ENCODE results near the gene TEC. TPM values are rescaled to one million over a fixed set of nuclear protein-coding genes. Genes with fewer than 3 reads are reported as not detected.
"Not testable (repeated sequence)": the region's sequence is repeated elsewhere in the genome, so short reads cannot be mapped to it uniquely, and the experiment has no call there.

The TEC gene
- total and polyA plus RNA-seq, 2 experiments from 2014 or later: not detected

GRCh38 chr4:48290146-48290772 is 20.6 kb upstream of the TEC start:
- Histone ChIP-seq H3K9me3 (ENCODE audit: low read depth) (no peaks in the 10 kb centered on the region), H3F3A (ENCODE audit: insufficient read depth) (no peaks in the 10 kb centered on the region), H3K9ac (no peak overlapping the region), H3K9me2 (ENCODE audit: insufficient read depth) (no peaks in the 10 kb centered on the region), H3K27ac (no peak overlapping the region), H3K4me1 (ENCODE audit: insufficient read depth) (0 out of 2 replicates have a peak, but pooled peaks cover under 1% of the 10 kb centered on the region), H4K20me1 (ENCODE audit: insufficient read depth) (no peaks in the 10 kb centered on the region), H3K27me3 (replicated peaks; ENCODE audit: insufficient read depth) (0 out of 2 replicates have a peak, but pooled peaks cover 5% of the 10 kb centered on the region), H3K4me3 (no peak overlapping the region), H3K36me3 (ENCODE audit: low read depth) (no peaks in the 10 kb centered on the region), H3K4me2 (ENCODE audit: unreplicated experiment) (no peak overlapping the region), H2AFZ (no peak overlapping the region), H3K79me2 (ENCODE audit: insufficient read depth) (no peaks in the 10 kb centered on the region)
- peak; percentile 52 for DNase-seq
- WGBS, 2 experiments (ENCODE audit: low coverage in 1 of 2, low lambda C conversion rate in 2 of 2, missing lambda C conversion rate in 2 of 2): 20 to 23% methylated on average over 5 of the region's 5 CpGs
- TF ChIP-seq EZH2phosphoT487 (IDR thresholded peaks at IDR 0.05; ENCODE audit: insufficient read depth, low read depth): no peak
- no peak for TF ChIP-seq EZH2 (IDR thresholded peaks at IDR 0.05; ENCODE audit: insufficient read depth, poor library complexity, severe bottlenecking)
- in situ Hi-C loops (cut with MboI): no loop called here

- WGBS, 2 experiments (ENCODE audit: low coverage in 1 of 2, low lambda C conversion rate in 2 of 2, missing lambda C conversion rate in 2 of 2): 84 to 86% methylated on average over 2 of the region's 2 CpGs
- H3K27ac ChIP-seq; H3F3A ChIP-seq (ENCODE audit: insufficient read depth); H3K36me3 ChIP-seq (ENCODE audit: low read depth); H3K4me1 ChIP-seq (ENCODE audit: insufficient read depth); H3K9me2 ChIP-seq (ENCODE audit: insufficient read depth); H2AFZ ChIP-seq; H4K20me1 ChIP-seq (ENCODE audit: insufficient read depth); H3K9me3 ChIP-seq (ENCODE audit: low read depth); H3K4me2 ChIP-seq (ENCODE audit: unreplicated experiment); in situ Hi-C loops (cut with MboI); H3K9ac ChIP-seq; H3K4me3 ChIP-seq; H3K79me2 ChIP-seq (ENCODE audit: insufficient read depth); DNase-seq: not testable (repeated sequence)
- peaks cover 20% of the 10 kb centered on the region for H3K27me3 ChIP-seq (replicated peaks; ENCODE audit: insufficient read depth)
Observed at GRCh38 chr4:48286060-48286459, 16.4 kb upstream of the TEC start.

- H3K4me3 ChIP-seq; H3K9me3 ChIP-seq (ENCODE audit: low read depth); H3K36me3 ChIP-seq (ENCODE audit: low read depth); DNase-seq; H2AFZ ChIP-seq; H3K9me2 ChIP-seq (ENCODE audit: insufficient read depth); H3K4me1 ChIP-seq (ENCODE audit: insufficient read depth); in situ Hi-C loops (cut with MboI); H3F3A ChIP-seq (ENCODE audit: insufficient read depth); H3K9ac ChIP-seq; H3K4me2 ChIP-seq (ENCODE audit: unreplicated experiment); H3K79me2 ChIP-seq (ENCODE audit: insufficient read depth); H4K20me1 ChIP-seq (ENCODE audit: insufficient read depth); H3K27ac ChIP-seq: not testable (repeated sequence)
- H3K27me3 ChIP-seq (replicated peaks; ENCODE audit: insufficient read depth): peaks cover 20% of the 10 kb centered on the region
- 48 to 51% methylated on average over 5 of the region's 5 CpGs for WGBS, 2 experiments (ENCODE audit: low coverage in 1 of 2, low lambda C conversion rate in 2 of 2, missing lambda C conversion rate in 2 of 2)
Observed at GRCh38 chr4:48285640-48286039, 16.0 kb upstream of the TEC start.

GRCh38 chr4:48275686-48276085 is 6.0 kb upstream of the TEC start:
- Histone ChIP-seq H3K9me2 (ENCODE audit: insufficient read depth) (no peaks in the 10 kb centered on the region), H3K4me1 (ENCODE audit: insufficient read depth) (no peaks in the 10 kb centered on the region), H3F3A (ENCODE audit: insufficient read depth) (no peaks in the 10 kb centered on the region), H3K79me2 (ENCODE audit: insufficient read depth) (no peaks in the 10 kb centered on the region), H2AFZ (no peak overlapping the region), H3K4me3 (no peak overlapping the region), H3K36me3 (ENCODE audit: low read depth) (no peaks in the 10 kb centered on the region), H3K9ac (no peak overlapping the region), H3K27me3 (replicated peaks; ENCODE audit: insufficient read depth) (no peaks in the 10 kb centered on the region), H3K9me3 (ENCODE audit: low read depth) (no peaks in the 10 kb centered on the region), H3K4me2 (ENCODE audit: unreplicated experiment) (no peak overlapping the region), H4K20me1 (ENCODE audit: insufficient read depth) (no peaks in the 10 kb centered on the region), H3K27ac (no peak overlapping the region)
- in situ Hi-C loops (cut with MboI): no loop called here
- TF ChIP-seq EZH2phosphoT487 (IDR thresholded peaks at IDR 0.05; ENCODE audit: insufficient read depth, low read depth) (no peak), EZH2 (IDR thresholded peaks at IDR 0.05; ENCODE audit: insufficient read depth, poor library complexity, severe bottlenecking) (no peak)
- DNase-seq: no peak
- WGBS, 2 experiments (ENCODE audit: low coverage in 1 of 2, low lambda C conversion rate in 2 of 2, missing lambda C conversion rate in 2 of 2): 66 to 70% methylated on average over 2 of the region's 2 CpGs

GRCh38 chr4:48275247-48275646 is 5.6 kb upstream of the TEC start:
- Histone ChIP-seq H3K4me3 (no peak overlapping the region), H3K4me1 (ENCODE audit: insufficient read depth) (no peaks in the 10 kb centered on the region)
- WGBS, 2 experiments (ENCODE audit: low coverage in 1 of 2, low lambda C conversion rate in 2 of 2, missing lambda C conversion rate in 2 of 2): 40 to 51% methylated on average over 3 of the region's 3 CpGs

More at GRCh38 chr4:48275247-48275646, 5.6 kb upstream of the TEC start:
- Histone ChIP-seq H3K9me3 (ENCODE audit: low read depth) (no peaks in the 10 kb centered on the region), H4K20me1 (ENCODE audit: insufficient read depth) (no peaks in the 10 kb centered on the region), H3K79me2 (ENCODE audit: insufficient read depth) (no peaks in the 10 kb centered on the region), H3K36me3 (ENCODE audit: low read depth) (no peaks in the 10 kb centered on the region), H3K9ac (no peak overlapping the region), H3K4me2 (ENCODE audit: unreplicated experiment) (no peak overlapping the region), H3K27me3 (replicated peaks; ENCODE audit: insufficient read depth) (no peaks in the 10 kb centered on the region), H3K9me2 (ENCODE audit: insufficient read depth) (no peaks in the 10 kb centered on the region), H3K27ac (no peak overlapping the region), H3F3A (ENCODE audit: insufficient read depth) (no peaks in the 10 kb centered on the region), H2AFZ (no peak overlapping the region)
- in situ Hi-C loops (cut with MboI): no loop called here
- TF ChIP-seq EZH2 (IDR thresholded peaks at IDR 0.05; ENCODE audit: insufficient read depth, poor library complexity, severe bottlenecking) (no peak), EZH2phosphoT487 (IDR thresholded peaks at IDR 0.05; ENCODE audit: insufficient read depth, low read depth) (no peak)
- DNase-seq: no peak
